K562 (cell line): ENCODE data around the gene MBOAT7. TPM values are rescaled to one million over a fixed set of nuclear protein-coding genes. Genes with fewer than 3 reads are reported as not detected.

ENCODE experiments used
- GABPB2 ChIP-seq: fragments of 250-450 bp; sonication (Bioruptor Pico); conservative IDR thresholded peaks from 2 replicates; pipeline ENCODE4 v1.5.1; 2021; ENCODE audit warnings: mild to moderate bottlenecking
- KLF1 ChIP-seq: fragments of 450-650 bp; IDR thresholded peaks from 2 replicates; pipeline ENCODE4 v1.6.1; 2016; ENCODE audit warnings: missing genetic modification characterization, missing compliant biosample characterization
- NRF1 ChIP-seq, 2 experiments: fragments of 450-650 bp; IDR thresholded peaks in 1 of 2; conservative IDR thresholded peaks in 1 of 2; 2 replicates each; pipeline ENCODE4 v1.6.1; 2014; ENCODE audit warnings: mild to moderate bottlenecking in 2 of 2
- PKNOX1 ChIP-seq: fragments of 450-650 bp; IDR thresholded peaks from 2 replicates; pipeline ENCODE4 v1.6.1; 2016
- RFX1 ChIP-seq: fragments of 450-650 bp; IDR thresholded peaks from 2 replicates; pipeline ENCODE4 v1.6.1; 2016; ENCODE audit warnings: mild to moderate bottlenecking, moderate library complexity
- RNF219 ChIP-seq: fragments of 250-450 bp; sonication (Bioruptor Pico); IDR thresholded peaks from 2 replicates; pipeline ENCODE4 v1.5.0; 2022; ENCODE audit warnings: mild to moderate bottlenecking
- SIN3A ChIP-seq, 2 experiments: fragments of 150-350 bp in 1 of 2; IDR thresholded peaks; 2 replicates each; pipeline ENCODE4 v1.6.1; 2011 to 2016; ENCODE audit warnings: borderline replicate concordance in 2 of 2, low read depth in 2 of 2, low read length in 2 of 2, mild to moderate bottlenecking in 2 of 2, moderate library complexity in 2 of 2; ENCODE audit not compliant: control insufficient read depth in 1 of 2
- SNRNP70 ChIP-seq: fragments of 200-400 bp; formaldehyde crosslinking; optimal IDR thresholded peaks from 2 replicates; pipeline ENCODE3; 2017; ENCODE audit warnings: low read depth, low read length
- TCF7L2 ChIP-seq: fragments of 150-350 bp; IDR thresholded peaks from 2 replicates; pipeline ENCODE4 v1.6.1; 2016; ENCODE audit warnings: low read depth, mild to moderate bottlenecking, low read length, moderate library complexity
- TOE1 ChIP-seq, 2 experiments: fragments of 450-650 bp in 1 of 2; sonication (generic) in 1 of 2; formaldehyde crosslinking in 1 of 2; IDR thresholded peaks; 2 replicates each; pipeline versions ENCODE4 v1.7.1 to v1.8.0; 2016 to 2022; ENCODE audit warnings: borderline replicate concordance in 2 of 2, mild to moderate bottlenecking in 2 of 2, antibody characterized with exemption in 1 of 2, inconsistent platforms in 1 of 2, low read depth in 1 of 2, missing genetic modification reagents in 1 of 2, moderate library complexity in 1 of 2
- WHSC1 ChIP-seq: IDR thresholded peaks from one replicate; pipeline ENCODE4 v1.6.1; 2012; ENCODE audit warnings: low read length, control low read depth, inconsistent platforms
- ZMIZ1 ChIP-seq, 2 experiments: fragments of 150-350 bp in 1 of 2; IDR thresholded peaks; 2 replicates each; pipeline ENCODE4 v1.6.1; 2012 to 2016; ENCODE audit warnings: low read depth in 2 of 2, low read length in 2 of 2, mild to moderate bottlenecking in 1 of 2, moderate library complexity in 1 of 2
- ZNF395 ChIP-seq: fragments of 200-800 bp; sonication (Bioruptor generic); IDR thresholded peaks from 2 replicates; pipeline ENCODE4 v1.6.1; 2017; ENCODE audit warnings: missing genetic modification characterization, missing compliant biosample characterization
- polyA plus RNA-seq, 8 experiments: library from polyadenylated mRNA; depleted of rRNA in 4 of 8; stranded (reverse) in 5 of 8; unstranded in 3 of 8; fragments of >200 nt; fragmentation: Nextera tagmentation in 2 of 8; fragmentation: Illumina TruSeq in 1 of 8; extraction: Ambion mirVana in 2 of 8; extraction: Trizol in 1 of 8; gene quantifications; 2 replicates each; pipeline versions ENCODE4 v1.2.1 to v1.2.3, GENCODE V29; 2011 to 2014; ENCODE audit warnings: inconsistent platforms in 1 of 8, missing spikeins in 1 of 8
- total RNA-seq, 7 experiments: library from RNA; depleted of rRNA in 6 of 7; stranded (reverse); fragments of >200 nt in 6 of 7; fragmentation: Illumina TruSeq in 2 of 7; extraction: Trizol in 2 of 7; gene quantifications; 2 replicates each; pipeline versions ENCODE4 v1.2.1 to v1.2.3, GENCODE V29; 2011 to 2021; ENCODE audit warnings: low replicate concordance in 1 of 7

The MBOAT7 gene
- total and polyA plus RNA-seq, 9 of the 15 experiments (the other 6 are each of a cell fraction or from before 2014, with no cell fraction given) = 1.4 to 153 (median 56.1) TPM

GRCh38 chr19:54189145-54189734 is at the start of gene MBOAT7 (continued):
- TF ChIP-seq ZNF395 (no peak), KLF1 (tag) (no peak), PKNOX1 (no peak), SIN3A (IDR thresholded peaks at IDR 0.05; ENCODE audit: borderline replicate concordance in 2 of 2, control insufficient read depth in 1 of 2, low read depth in 2 of 2, low read length in 2 of 2) (peak; percentile 50 to 64; a peak in 2 of 4 replicates), SNRNP70 (no peak), GABPB2 (CRISPR knock-in tag) (no peak), RNF219 (CRISPR knock-in tag) (no peak), NRF1 (conservative IDR thresholded peaks at IDR 0.05 in 1 of 2, IDR thresholded peaks at IDR 0.05 in 1 of 2) (peak; percentile 83 to 86; a peak in 2 of 4 replicates), WHSC1 (no peak), TCF7L2 (no peak), RFX1 (no peak), ZMIZ1 (IDR thresholded peaks at IDR 0.05; ENCODE audit: low read depth in 2 of 2, low read length in 2 of 2) (no peak), TOE1 (IDR thresholded peaks at IDR 0.05; ENCODE audit: borderline replicate concordance) (no peak; the same call in 1 of the 2 replicates), TOE1 (CRISPR knock-in tag; IDR thresholded peaks at IDR 0.05; ENCODE audit: borderline replicate concordance, low read depth) (no peak)
